Measurements from ENCODE around the gene BAHD1. TPM values are rescaled to one million over a fixed set of nuclear protein-coding genes. Genes with fewer than 3 reads are reported as not detected.

BAHD1 gene
- total RNA-seq, 4 donors from 2014 or later = 11.6 to 29.6 (median 22.3) TPM

GRCh38 chr15:40429068-40429710, 11.6 kb upstream of the BAHD1 start:
- Histone ChIP-seq H3K27ac (replicated peaks in 1 of 4) (no peak overlapping the region), H3K36me3 (peaks cover 0 to 11% (median 0%) of the 10 kb centered on the region in 4 donors), H3K9me3 (no peaks in the 10 kb centered on the region), H3K4me1 (no peaks in the 10 kb centered on the region), H3K27me3 (no peaks in the 10 kb centered on the region), H3K4me3 (no peak overlapping the region)
- DNase-seq (ENCODE audit: extremely low spot score) = no peak
- WGBS = 83% methylated on average over 10 of the region's 10 CpGs
- TF ChIP-seq POLR2A (IDR thresholded peaks at IDR 0.05; ENCODE audit: low read depth) (no peak), EP300 (IDR thresholded peaks at IDR 0.05) (no peak), POLR2AphosphoS5 (IDR thresholded peaks at IDR 0.05) (no peak)
- TF ChIP-seq, protein P1, sequence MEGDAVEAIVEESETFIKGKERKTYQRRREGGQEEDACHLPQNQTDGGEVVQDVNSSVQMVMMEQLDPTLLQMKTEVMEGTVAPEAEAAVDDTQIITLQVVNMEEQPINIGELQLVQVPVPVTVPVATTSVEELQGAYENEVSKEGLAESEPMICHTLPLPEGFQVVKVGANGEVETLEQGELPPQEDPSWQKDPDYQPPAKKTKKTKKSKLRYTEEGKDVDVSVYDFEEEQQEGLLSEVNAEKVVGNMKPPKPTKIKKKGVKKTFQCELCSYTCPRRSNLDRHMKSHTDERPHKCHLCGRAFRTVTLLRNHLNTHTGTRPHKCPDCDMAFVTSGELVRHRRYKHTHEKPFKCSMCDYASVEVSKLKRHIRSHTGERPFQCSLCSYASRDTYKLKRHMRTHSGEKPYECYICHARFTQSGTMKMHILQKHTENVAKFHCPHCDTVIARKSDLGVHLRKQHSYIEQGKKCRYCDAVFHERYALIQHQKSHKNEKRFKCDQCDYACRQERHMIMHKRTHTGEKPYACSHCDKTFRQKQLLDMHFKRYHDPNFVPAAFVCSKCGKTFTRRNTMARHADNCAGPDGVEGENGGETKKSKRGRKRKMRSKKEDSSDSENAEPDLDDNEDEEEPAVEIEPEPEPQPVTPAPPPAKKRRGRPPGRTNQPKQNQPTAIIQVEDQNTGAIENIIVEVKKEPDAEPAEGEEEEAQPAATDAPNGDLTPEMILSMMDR (IDR thresholded peaks at IDR 0.05) = no peak
- intact Hi-C loops (cut with DNase I) = loop anchor here (10.0 kb wide), 1 partner anchor 204 kb away; no protein-coding TSS in a partner anchor

DNA sequence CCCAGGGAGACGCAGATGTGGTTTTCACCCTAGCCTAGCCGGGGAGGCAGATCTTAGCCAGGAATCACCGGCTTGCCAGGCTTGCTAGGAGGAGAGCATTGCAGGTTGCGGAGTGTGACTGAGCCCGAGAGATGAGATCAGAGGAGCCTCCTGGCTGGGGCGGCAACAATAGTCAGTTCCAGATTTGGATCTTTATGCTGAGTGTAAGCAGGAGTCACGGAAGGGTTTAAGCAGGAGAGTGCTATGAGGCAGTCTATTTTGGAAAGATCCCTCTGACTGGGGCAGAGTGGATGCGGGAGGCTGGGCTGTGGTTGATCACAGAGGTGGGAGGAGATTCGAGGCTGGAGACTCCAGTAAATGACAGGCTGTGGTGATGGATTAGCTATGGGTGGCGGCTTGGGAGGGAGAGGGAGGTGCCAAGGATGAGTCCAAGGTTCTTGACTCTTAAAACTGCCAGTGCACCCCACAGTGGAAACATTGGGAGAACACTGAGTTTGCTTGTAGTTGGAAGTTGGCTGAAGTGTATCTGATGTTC, 10.4 kb upstream of the BAHD1 start:
- TF ChIP-seq, protein P1 (IDR thresholded peaks at IDR 0.05) = no peak
- no peak for TF ChIP-seq EP300 (IDR thresholded peaks at IDR 0.05)
- TF ChIP-seq POLR2AphosphoS5 (IDR thresholded peaks at IDR 0.05) = no peak
- TF ChIP-seq POLR2A (IDR thresholded peaks at IDR 0.05; ENCODE audit: low read depth) = no peak
- Histone ChIP-seq H3K4me1 (peaks cover 0 to under 1% (median under 1%) of the 10 kb centered on the region in 4 donors), H3K27me3 (no peaks in the 10 kb centered on the region), H3K9me3 (no peaks in the 10 kb centered on the region), H3K4me3 (no peak overlapping the region), H3K27ac (replicated peaks in 1 of 4) (no peak overlapping the region), H3K36me3 (peaks cover 0 to 8% (median 0%) of the 10 kb centered on the region in 4 donors)
- WGBS = 46% methylated on average over 10 of the region's 10 CpGs
- intact Hi-C loops (cut with DNase I) = no loop called here
- DNase-seq (ENCODE audit: extremely low spot score) = no peak

GRCh38 chr15:40435023-40435709, 5.6 kb upstream of the BAHD1 start:
- 66% methylated on average over 20 of the region's 20 CpGs for WGBS
- Histone ChIP-seq H3K27ac (replicated peaks in 1 of 4) (no peak overlapping the region), H3K4me1 (peaks cover 30 to 37% (median 33%) of the 10 kb centered on the region in 4 donors), H3K27me3 (peaks cover 0 to 34% (median 15%) of the 10 kb centered on the region in 4 donors), H3K9me3 (no peaks in the 10 kb centered on the region), H3K36me3 (no peaks in the 10 kb centered on the region), H3K4me3 (peak overlapping the region in 1 of 4 donors; percentile 60)
- intact Hi-C loops (cut with DNase I) = no loop called here
- TF ChIP-seq POLR2A (IDR thresholded peaks at IDR 0.05; ENCODE audit: low read depth) (no peak), EP300 (IDR thresholded peaks at IDR 0.05) (no peak), POLR2AphosphoS5 (IDR thresholded peaks at IDR 0.05) (no peak)
- TF ChIP-seq, protein P1 (IDR thresholded peaks at IDR 0.05) = no peak
- DNase-seq (ENCODE audit: extremely low spot score) = no peak

DNA sequence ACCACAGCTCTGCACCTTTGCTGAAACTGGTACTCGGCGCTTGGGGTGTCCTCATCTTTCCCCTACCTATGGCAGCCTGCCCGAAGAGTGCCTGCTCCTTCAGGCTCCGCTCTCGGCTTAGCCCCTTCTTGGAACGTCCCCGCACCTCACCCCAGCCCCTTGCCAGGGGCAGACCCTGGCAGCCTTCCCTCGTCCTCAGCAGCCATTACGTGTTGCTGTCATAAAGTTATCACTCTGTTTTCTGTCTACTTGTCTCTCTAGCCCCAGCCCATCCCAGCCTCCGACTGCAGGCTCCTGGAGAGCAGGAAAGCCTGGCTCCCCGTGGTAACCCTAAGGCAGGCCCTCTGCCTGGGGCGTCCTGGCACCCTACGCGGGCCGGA, 5.1 kb upstream of the BAHD1 start:
- intact Hi-C loops (cut with DNase I) = no loop called here
- Histone ChIP-seq H3K4me1 (peaks cover 35 to 41% (median 36%) of the 10 kb centered on the region in 4 donors), H3K27me3 (peaks cover 0 to 34% (median 15%) of the 10 kb centered on the region in 4 donors), H3K9me3 (no peaks in the 10 kb centered on the region), H3K36me3 (no peaks in the 10 kb centered on the region), H3K27ac (replicated peaks in 1 of 4) (no peak overlapping the region), H3K4me3 (peak overlapping the region; percentile 47 to 60 (median 51))
- DNase-seq (ENCODE audit: extremely low spot score) = no peak
- TF ChIP-seq EP300 (IDR thresholded peaks at IDR 0.05) (no peak), POLR2A (IDR thresholded peaks at IDR 0.05; ENCODE audit: low read depth) (no peak), POLR2AphosphoS5 (IDR thresholded peaks at IDR 0.05) (no peak)
- TF ChIP-seq, protein P1 (IDR thresholded peaks at IDR 0.05) = no peak
- 19% methylated on average over 8 of the region's 15 CpGs for WGBS
